Fibroblast of the aortic adventitia (primary cell): ENCODE measurements around the gene IQCN. TPM values are rescaled to one million over a fixed set of nuclear protein-coding genes. Genes with fewer than 3 reads are reported as not detected.
A peak's percentile ranks its signal among the peaks of the same experiment; 100 is the strongest.

Source experiments
- DNase-seq: peaks from one replicate; pipeline ENCODE4 v3.0.0-alpha.2; 2010; ENCODE audit warnings: low read depth
- H3K4me3 ChIP-seq: 2 replicates; pipeline ENCODE4 v1.5.1; 2011; ENCODE audit warnings: low read depth, mild to moderate bottlenecking, control low read depth, low read length, moderate library complexity
- total RNA-seq: library from RNA; depleted of rRNA; stranded (reverse); fragments of >200 nt; gene quantifications from 2 replicates; pipeline ENCODE4 v1.2.3, GENCODE V29; 2012; ENCODE audit warnings: low replicate concordance
- TF ChIP-seq, protein P1 (sequence below): IDR thresholded peaks from 2 replicates; pipeline ENCODE4 v1.5.1; 2011; ENCODE audit warnings: mild to moderate bottlenecking, low read length, control low read depth, inconsistent platforms; ENCODE audit not compliant: insufficient read depth

Gene IQCN
- total RNA-seq, 1 donor, result 1.5 TPM

DNA sequence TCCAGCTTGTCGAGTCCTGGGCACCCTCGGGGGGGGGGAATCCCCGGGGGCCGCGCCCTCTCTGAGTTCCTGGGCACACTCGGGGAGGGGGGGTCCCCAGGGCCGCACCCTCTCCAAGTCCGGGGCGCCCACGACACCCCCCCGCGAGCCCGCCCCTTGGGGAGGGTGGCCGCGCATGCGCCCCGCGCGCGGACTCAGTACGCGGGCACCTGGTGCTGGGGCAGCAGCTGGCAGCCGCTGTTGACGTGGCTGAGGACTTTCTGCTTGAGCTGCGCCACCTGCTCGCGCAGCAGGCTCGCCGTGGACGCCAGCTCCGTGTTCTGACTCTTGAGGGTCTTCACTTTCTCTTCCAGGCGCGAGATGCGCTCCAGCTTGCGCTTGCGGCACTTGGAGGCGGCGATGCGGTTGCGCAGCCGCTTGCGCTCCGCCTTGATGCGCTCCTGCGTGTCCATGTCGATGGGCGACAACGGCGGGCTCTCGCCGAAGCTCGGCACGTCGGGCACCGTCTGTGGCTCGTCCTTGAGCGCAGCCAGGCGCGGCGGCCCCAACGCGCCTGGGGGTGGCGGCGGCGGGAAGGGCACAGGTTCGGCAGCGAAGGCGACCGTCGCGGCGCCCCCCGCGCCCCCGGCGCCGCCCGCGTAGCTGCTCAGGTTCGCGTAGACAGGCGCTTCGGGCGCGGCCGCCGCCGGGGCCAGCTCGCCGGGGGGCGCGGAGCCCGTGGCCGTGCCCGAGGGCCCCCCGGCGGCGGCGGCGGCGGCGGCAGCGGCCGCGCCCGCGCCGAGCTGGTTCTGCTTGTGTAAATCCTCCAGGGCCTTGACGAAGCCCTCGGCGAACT is 6.2 kb upstream of the IQCN start:
- peak; percentile 65 for DNase-seq
- TF ChIP-seq, protein P1, sequence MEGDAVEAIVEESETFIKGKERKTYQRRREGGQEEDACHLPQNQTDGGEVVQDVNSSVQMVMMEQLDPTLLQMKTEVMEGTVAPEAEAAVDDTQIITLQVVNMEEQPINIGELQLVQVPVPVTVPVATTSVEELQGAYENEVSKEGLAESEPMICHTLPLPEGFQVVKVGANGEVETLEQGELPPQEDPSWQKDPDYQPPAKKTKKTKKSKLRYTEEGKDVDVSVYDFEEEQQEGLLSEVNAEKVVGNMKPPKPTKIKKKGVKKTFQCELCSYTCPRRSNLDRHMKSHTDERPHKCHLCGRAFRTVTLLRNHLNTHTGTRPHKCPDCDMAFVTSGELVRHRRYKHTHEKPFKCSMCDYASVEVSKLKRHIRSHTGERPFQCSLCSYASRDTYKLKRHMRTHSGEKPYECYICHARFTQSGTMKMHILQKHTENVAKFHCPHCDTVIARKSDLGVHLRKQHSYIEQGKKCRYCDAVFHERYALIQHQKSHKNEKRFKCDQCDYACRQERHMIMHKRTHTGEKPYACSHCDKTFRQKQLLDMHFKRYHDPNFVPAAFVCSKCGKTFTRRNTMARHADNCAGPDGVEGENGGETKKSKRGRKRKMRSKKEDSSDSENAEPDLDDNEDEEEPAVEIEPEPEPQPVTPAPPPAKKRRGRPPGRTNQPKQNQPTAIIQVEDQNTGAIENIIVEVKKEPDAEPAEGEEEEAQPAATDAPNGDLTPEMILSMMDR, result no peak
- H3K4me3 ChIP-seq, result peak overlapping the region; percentile 96

DNA sequence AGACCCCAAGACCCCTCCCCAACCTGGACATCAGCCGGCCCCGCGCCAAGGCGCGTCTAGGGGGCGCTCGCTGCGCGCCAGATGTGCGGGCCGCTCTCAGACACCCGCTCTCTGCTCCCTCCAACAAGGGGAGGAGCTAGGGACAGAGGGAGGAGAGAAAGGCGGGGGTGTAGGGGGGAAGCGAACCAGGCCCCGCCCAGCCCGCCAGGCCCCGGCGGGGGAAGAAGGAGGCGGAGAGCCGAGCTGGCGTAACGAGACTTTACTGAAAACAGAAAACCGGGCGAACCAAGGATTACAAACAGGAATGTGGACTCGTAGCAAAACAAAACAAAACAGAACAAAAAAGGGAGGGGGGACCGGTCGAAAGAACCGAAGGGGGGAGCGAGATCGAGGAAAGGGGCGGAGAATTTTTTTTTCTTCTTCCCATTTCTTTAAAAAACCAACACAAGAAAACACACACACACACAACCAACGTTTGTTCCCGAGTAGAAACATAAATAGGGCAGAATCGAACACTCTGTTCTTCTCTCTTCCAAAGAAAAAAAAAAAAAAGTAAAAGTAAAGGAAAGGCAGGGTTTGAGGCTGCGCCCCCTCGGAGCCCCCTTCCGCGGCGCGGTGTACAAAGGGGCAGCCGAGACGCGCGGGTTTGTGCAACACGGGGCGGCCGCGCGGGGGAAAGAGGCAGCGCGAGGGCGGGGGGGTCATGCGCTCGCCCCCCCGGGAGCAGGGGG is 5.4 kb upstream of the IQCN start:
- peak; percentile 94 for DNase-seq
- TF ChIP-seq, protein P1, result peak; percentile 86

DNA sequence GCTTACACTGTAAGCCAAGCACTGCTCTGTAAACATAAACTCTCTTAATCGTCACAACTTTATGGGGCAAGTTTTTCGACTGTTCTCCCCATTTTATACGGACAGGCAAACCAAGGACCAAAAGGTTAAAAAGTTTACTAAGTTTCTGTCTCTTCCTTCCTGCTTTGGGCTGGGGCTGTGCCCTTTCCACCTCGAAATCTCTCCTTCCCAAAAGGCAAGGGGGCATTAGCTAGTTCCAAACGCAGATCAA is 4.9 kb upstream of the IQCN start:
- no peak for DNase-seq
- TF ChIP-seq, protein P1, result no peak
- H3K4me3 ChIP-seq, result peak overlapping the region; percentile 96

More for the DNA sequence above, 5.4 kb upstream of the IQCN start:
- peak overlapping the region; percentile 96 for H3K4me3 ChIP-seq

DNA sequence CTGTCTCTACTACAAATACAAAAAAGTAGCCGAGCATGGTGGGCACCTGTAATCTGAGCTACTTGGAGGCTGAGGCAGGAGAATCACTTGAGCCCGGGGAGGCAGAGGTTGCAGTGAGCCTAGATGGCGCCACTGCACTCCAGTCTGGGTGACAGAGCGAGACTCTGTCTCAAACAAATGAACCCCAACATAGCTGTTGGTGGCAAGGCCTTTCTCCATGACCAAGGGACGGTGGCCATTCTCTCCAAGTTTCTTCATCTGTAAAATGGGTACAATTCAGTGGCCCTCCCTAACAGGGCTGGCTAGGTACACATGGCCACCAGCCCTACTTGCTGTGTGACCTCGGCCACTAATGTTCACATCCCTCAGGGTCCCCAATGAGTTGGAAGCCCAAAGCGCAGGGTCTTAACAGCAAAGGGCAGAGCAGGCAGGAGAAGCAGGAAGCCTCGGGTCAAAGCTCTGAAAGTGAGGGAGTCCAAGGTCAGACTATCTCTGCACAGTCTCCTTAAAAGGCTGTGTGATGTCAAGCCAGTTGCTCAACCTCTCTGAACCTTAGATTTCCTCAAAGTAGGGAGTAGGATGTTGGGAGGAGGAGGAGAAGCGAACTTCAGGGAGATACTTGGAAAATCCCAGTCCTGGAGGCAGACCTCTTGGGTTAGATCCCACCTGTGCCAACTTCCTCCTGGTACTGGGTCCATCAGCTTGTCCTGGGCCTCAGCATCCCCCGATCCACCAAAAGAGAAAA is 4.4 kb upstream of the IQCN start:
- TF ChIP-seq, protein P1, result peak; percentile 35
- peak; percentile 33 for DNase-seq
- peak overlapping the region; percentile 96 for H3K4me3 ChIP-seq

DNA sequence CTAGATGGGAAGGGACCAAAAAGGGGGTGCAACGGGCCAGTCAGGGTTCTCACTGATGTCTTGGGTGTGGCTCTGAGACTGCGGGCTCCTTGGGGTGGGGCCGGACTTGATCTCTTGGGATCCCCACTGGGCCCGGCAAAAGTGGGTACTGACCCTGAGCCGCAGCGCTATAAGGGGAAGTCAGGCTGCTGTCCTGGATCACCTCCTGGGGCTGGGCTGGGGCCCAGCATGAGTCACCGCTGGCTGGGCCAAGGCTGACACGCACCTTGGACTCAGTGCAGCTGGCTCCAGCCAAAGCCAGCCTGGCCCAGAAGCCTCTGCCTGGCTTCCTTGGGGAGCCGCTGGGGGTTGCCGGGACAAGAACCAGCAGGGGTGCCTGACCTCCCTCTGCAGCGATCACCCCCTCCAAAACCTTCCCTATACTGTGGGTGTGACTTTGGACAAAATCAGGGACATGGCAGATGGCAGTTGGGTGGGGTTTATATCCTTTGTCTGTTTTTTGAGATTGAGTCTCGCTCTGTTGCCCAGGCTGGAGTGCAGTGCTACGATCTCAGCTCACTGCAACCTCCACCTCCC is 617 bp upstream of the IQCN start:
- DNase-seq, result peak; percentile 91
- TF ChIP-seq, protein P1, result no peak
- H3K4me3 ChIP-seq, result no peak overlapping the region

DNA sequence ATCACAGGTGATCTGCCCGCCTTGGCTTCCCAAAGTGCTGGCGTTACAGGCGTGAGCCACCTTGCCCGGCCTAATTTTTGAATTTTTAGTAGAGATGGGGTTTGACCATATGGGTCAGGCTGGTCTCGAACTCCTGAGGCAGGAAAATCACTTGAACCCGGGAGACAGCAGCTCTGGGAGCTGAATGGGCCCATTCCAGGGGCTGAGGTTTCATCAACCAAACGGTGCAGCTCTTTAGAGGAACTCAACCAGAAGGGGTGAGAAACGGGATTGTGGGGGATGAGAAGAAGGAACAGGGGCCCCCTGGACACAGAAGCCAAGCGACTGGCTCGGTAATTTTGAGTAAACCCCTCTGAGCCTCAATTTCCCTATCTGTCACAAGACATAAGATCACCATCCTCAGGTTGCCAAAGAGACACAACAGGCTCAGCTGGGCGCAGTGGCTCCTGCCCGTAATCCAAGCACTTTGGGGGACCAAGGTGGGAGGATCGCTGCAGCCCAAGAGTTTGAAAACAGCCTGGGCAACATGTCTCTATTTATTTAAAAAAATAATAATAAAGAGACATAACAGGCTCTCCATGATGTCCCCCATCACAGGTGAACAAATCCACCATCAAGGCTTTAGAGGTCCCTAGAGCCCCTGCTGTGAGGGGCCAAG is 562 bp downstream of the IQCN start:
- TF ChIP-seq, protein P1, result no peak
- no peak for DNase-seq
- H3K4me3 ChIP-seq, result no peak overlapping the region
